ENCODE data around the gene UTY. TPM values are rescaled to one million over a fixed set of nuclear protein-coding genes. Genes with fewer than 3 reads are reported as not detected.

The UTY gene
- total and polyA plus RNA-seq, 4 donors, result 2.2 to 24.3 TPM; not detected in 2

DNA sequence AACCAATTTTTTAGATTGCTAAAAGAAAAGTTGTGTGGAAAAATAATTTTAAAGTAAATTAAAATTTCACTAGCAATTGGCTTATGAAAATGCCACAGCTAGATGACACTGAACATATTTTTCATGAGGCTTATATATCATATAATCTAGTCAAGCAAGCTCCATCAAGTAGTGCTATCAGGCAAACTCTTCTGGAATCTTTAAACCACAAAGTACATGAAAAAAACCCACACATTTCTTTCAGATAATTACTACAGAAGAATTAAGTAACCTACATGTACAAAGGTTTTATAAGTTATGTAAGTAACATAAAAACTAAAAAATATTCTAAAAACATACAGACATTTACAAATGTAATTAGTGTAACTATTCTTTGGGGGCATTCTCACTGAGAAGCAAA, 229.4 kb downstream of the UTY start:
- H3K9me3 ChIP-seq (ENCODE audit: control insufficient read depth in 4 of 4, low read length in 3 of 4), result no peaks in the 10 kb centered on the region
- no peak for TF ChIP-seq HNF4G (IDR thresholded peaks at IDR 0.05)
- no peak for TF ChIP-seq EGR1 (IDR thresholded peaks at IDR 0.05; ENCODE audit: low read depth in 2 of 2)
- no peak for TF ChIP-seq NR2F2 (IDR thresholded peaks at IDR 0.05)
- TF ChIP-seq, protein P1, sequence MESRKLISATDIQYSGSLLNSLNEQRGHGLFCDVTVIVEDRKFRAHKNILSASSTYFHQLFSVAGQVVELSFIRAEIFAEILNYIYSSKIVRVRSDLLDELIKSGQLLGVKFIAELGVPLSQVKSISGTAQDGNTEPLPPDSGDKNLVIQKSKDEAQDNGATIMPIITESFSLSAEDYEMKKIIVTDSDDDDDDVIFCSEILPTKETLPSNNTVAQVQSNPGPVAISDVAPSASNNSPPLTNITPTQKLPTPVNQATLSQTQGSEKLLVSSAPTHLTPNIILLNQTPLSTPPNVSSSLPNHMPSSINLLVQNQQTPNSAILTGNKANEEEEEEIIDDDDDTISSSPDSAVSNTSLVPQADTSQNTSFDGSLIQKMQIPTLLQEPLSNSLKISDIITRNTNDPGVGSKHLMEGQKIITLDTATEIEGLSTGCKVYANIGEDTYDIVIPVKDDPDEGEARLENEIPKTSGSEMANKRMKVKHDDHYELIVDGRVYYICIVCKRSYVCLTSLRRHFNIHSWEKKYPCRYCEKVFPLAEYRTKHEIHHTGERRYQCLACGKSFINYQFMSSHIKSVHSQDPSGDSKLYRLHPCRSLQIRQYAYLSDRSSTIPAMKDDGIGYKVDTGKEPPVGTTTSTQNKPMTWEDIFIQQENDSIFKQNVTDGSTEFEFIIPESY (IDR thresholded peaks at IDR 0.05), result no peak
- no peak for TF ChIP-seq JUND (IDR thresholded peaks at IDR 0.05)
- TF ChIP-seq, protein P2, sequence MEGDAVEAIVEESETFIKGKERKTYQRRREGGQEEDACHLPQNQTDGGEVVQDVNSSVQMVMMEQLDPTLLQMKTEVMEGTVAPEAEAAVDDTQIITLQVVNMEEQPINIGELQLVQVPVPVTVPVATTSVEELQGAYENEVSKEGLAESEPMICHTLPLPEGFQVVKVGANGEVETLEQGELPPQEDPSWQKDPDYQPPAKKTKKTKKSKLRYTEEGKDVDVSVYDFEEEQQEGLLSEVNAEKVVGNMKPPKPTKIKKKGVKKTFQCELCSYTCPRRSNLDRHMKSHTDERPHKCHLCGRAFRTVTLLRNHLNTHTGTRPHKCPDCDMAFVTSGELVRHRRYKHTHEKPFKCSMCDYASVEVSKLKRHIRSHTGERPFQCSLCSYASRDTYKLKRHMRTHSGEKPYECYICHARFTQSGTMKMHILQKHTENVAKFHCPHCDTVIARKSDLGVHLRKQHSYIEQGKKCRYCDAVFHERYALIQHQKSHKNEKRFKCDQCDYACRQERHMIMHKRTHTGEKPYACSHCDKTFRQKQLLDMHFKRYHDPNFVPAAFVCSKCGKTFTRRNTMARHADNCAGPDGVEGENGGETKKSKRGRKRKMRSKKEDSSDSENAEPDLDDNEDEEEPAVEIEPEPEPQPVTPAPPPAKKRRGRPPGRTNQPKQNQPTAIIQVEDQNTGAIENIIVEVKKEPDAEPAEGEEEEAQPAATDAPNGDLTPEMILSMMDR (IDR thresholded peaks at IDR 0.05; ENCODE audit: low read depth, low read length, missing input control), result no peak
- TF ChIP-seq TAF1 (conservative IDR thresholded peaks at IDR 0.05), result no peak
- no peak for TF ChIP-seq RAD21 (IDR thresholded peaks at IDR 0.05)
- no peak for TF ChIP-seq HNF4A (conservative IDR thresholded peaks at IDR 0.05)
- TF ChIP-seq YY1 (IDR thresholded peaks at IDR 0.05), result no peak
- H3K27ac ChIP-seq (ENCODE audit: low read depth in 1 of 2, low read length in 2 of 2), result no peak overlapping the region
- H3K4me1 ChIP-seq (ENCODE audit: control insufficient read depth in 4 of 4, insufficient read depth in 4 of 4, low read length in 3 of 4), result no peaks in the 10 kb centered on the region
- no peak overlapping the region for H3K4me3 ChIP-seq (ENCODE audit: low read depth in 1 of 3, low read length in 3 of 3)
- no peaks in the 10 kb centered on the region for H3K27me3 ChIP-seq (ENCODE audit: control insufficient read depth in 4 of 4, insufficient read depth in 4 of 4, low read length in 3 of 4)
- H3K9ac ChIP-seq (ENCODE audit: low read depth in 1 of 2, low read length in 2 of 2), result no peak overlapping the region
- no peak for DNase-seq (ENCODE audit: low spot score)
- H3K36me3 ChIP-seq (ENCODE audit: control insufficient read depth in 4 of 4, insufficient read depth in 3 of 4, low read depth in 1 of 4, low read length in 3 of 4), result no peaks in the 10 kb centered on the region

DNA sequence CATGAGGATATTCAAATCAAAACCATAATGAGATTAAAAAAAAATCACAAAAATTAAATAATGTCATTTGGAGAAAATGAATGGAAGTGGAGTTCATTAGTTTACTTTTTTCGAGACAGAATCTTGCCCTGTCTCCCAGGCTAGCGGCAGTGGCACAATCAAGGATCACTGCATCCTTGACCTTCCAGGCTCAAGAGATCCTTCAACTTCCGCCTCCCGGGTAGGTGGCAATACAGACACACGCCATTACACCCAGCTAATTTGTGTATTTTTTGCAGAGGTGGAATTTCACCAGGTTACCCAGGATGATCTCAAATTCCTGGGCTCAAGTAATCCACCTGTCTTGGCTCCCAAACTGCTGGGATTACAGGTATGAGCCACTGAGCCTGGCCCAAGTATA, 236.1 kb downstream of the UTY start:
- WGBS, result 93% methylated on average over 5 of the region's 5 CpGs

More for the DNA sequence above, 236.1 kb downstream of the UTY start:
- no peak for DNase-seq (ENCODE audit: low spot score)
- Histone ChIP-seq H3K4me3 (ENCODE audit: low read depth in 1 of 3, low read length in 3 of 3) (no peak overlapping the region), H3K4me1 (ENCODE audit: control insufficient read depth in 4 of 4, insufficient read depth in 4 of 4, low read length in 3 of 4) (no peaks in the 10 kb centered on the region), H3K36me3 (ENCODE audit: control insufficient read depth in 4 of 4, insufficient read depth in 3 of 4, low read depth in 1 of 4, low read length in 3 of 4) (no peaks in the 10 kb centered on the region), H3K9me3 (ENCODE audit: control insufficient read depth in 4 of 4, low read length in 3 of 4) (no peaks in the 10 kb centered on the region), H3K27ac (ENCODE audit: low read depth in 1 of 2, low read length in 2 of 2) (no peak overlapping the region), H3K9ac (ENCODE audit: low read depth in 1 of 2, low read length in 2 of 2) (no peak overlapping the region), H3K27me3 (ENCODE audit: control insufficient read depth in 4 of 4, insufficient read depth in 4 of 4, low read length in 3 of 4) (no peaks in the 10 kb centered on the region)
- TF ChIP-seq YY1 (IDR thresholded peaks at IDR 0.05) (no peak), JUND (IDR thresholded peaks at IDR 0.05) (no peak), SP1 (IDR thresholded peaks at IDR 0.05) (no peak), RXRA (IDR thresholded peaks at IDR 0.05) (no peak), EGR1 (IDR thresholded peaks at IDR 0.05; ENCODE audit: low read depth in 2 of 2) (no peak), TAF1 (conservative IDR thresholded peaks at IDR 0.05) (no peak)
- TF ChIP-seq, protein P2 (IDR thresholded peaks at IDR 0.05; ENCODE audit: low read depth, low read length, missing input control), result no peak
- TF ChIP-seq, protein P3, sequence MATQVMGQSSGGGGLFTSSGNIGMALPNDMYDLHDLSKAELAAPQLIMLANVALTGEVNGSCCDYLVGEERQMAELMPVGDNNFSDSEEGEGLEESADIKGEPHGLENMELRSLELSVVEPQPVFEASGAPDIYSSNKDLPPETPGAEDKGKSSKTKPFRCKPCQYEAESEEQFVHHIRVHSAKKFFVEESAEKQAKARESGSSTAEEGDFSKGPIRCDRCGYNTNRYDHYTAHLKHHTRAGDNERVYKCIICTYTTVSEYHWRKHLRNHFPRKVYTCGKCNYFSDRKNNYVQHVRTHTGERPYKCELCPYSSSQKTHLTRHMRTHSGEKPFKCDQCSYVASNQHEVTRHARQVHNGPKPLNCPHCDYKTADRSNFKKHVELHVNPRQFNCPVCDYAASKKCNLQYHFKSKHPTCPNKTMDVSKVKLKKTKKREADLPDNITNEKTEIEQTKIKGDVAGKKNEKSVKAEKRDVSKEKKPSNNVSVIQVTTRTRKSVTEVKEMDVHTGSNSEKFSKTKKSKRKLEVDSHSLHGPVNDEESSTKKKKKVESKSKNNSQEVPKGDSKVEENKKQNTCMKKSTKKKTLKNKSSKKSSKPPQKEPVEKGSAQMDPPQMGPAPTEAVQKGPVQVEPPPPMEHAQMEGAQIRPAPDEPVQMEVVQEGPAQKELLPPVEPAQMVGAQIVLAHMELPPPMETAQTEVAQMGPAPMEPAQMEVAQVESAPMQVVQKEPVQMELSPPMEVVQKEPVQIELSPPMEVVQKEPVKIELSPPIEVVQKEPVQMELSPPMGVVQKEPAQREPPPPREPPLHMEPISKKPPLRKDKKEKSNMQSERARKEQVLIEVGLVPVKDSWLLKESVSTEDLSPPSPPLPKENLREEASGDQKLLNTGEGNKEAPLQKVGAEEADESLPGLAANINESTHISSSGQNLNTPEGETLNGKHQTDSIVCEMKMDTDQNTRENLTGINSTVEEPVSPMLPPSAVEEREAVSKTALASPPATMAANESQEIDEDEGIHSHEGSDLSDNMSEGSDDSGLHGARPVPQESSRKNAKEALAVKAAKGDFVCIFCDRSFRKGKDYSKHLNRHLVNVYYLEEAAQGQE (IDR thresholded peaks at IDR 0.05), result no peak
